HG02588 (cell line): Measurements from ENCODE around the gene COL6A2.
"Not testable (repeated sequence)": the region's sequence is repeated elsewhere in the genome, so short reads cannot be mapped to it uniquely, and the experiment has no call there.

Source experiments
- ATAC-seq: cut with Tn5 transposase; IDR thresholded peaks from one replicate; pipeline ENCODE4 v1.9.1; 2021; ENCODE audit warnings: mild to moderate bottlenecking, moderate library complexity; ENCODE audit not compliant: unreplicated experiment

COL6A2 gene

DNA sequence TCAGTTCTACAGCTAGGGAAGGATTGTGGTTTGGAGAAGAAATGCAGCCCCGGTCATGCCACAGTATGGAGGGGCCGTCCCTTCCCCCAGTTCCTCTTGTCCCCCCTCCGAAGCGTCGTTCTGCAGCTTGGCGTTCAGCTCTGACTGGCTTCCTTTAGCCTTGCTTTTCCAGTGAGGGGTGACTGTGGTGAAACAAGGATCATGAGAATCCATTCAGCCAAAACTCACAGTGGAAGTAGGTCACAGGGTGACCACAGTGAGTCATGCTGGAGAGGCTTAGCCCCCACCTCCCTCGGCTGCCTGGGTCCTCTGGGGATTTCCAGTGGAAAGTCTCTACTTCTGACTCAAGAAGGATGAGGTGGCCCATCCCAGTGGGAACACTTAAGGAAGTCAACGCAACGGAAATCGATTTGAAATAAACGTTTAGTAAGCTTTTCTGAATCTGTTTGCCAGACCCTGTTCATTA lies 37.3 kb upstream of the COL6A2 start:
- no peak for ATAC-seq

- ATAC-seq: no peak
These were observed 36.8 kb upstream of the COL6A2 start for GRCh38 chr21:46061063-46061462.

- ATAC-seq: no peak
These were observed 36.4 kb upstream of the COL6A2 start for GRCh38 chr21:46061518-46061917.

- no peak for ATAC-seq
These were observed 36.0 kb upstream of the COL6A2 start for GRCh38 chr21:46061950-46062349.

DNA sequence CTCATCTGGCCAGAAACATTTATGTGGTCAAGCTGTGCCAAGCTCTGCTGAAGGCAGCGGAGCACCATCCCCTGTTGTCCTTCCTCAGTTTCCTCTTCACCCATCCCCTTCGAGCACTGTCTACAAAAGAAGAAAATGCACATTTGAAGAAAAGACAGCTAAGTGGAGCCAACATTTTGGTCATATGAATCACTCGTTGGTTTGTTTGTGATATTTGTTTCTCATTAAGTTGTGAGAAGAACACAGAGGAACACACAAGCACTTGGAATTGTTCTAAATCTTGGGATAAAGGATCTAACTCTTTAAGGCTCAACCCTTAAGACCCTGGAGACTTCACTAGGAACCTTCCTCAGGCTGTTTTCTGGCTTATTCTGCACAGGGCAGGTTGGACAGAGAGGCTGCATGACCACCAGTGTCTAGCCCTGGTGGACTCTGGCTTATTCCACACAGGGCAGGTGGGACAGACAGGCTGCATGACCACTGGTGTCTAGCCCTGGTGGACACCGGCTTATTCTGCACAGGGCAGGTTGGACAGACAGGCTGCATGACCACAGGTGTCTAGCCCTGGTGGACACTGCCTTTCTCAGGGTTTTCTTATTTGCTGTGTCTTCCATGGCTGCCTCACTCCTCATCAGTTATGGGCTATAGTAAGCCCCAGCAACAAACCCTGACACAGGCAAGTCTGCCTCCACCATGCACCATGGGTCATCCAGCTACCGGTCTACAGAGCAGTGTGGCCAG lies 35.3 kb upstream of the COL6A2 start:
- ATAC-seq: no peak

- ATAC-seq: no peak
These were observed 34.7 kb upstream of the COL6A2 start for GRCh38 chr21:46063227-46063626.

- no peak for ATAC-seq
These were observed 33.9 kb upstream of the COL6A2 start for GRCh38 chr21:46063734-46064680.

- no peak for ATAC-seq
These were observed 33.1 kb upstream of the COL6A2 start for GRCh38 chr21:46064870-46065214.

GRCh38 chr21:46065215-46065913 lies 32.5 kb upstream of the COL6A2 start:
- ATAC-seq: no peak

GRCh38 chr21:46065914-46066551 lies 31.9 kb upstream of the COL6A2 start:
- no peak for ATAC-seq

DNA sequence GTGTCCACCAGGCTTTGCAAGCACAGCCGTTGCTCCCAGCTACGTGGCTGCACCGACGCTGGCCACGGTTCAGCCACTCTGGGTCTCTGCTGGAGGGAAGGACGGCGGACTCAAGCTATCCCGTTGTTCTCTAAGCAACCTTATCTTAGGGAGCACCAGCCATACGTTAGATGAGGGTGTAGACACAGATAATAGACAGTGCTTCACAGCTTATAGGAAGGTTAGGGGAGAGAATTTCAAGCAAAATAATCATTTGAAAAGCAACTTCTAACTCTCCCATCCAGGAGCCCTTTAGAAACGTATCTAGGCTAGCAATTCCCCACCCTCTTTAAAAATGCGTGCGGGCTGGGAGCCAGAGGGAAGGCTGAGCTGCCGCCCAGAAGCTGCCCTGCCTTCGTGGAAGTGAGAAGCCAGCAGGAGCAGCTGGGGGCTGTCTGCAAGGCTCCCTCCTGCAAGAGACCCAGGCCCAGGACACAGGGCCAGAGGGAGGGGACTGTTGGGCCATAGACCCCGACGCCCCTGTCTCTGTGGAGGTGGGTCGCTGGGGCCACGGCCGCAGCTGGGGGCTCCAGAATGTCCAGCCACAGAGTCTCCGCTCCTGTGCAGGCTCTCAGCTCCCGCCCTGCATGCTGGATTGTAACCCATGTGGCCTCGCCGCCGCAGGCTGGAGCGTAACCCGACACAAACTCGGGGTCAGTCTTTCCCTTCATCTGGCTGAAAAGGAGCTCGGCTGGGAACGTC lies 31.2 kb upstream of the COL6A2 start:
- no peak for ATAC-seq

DNA sequence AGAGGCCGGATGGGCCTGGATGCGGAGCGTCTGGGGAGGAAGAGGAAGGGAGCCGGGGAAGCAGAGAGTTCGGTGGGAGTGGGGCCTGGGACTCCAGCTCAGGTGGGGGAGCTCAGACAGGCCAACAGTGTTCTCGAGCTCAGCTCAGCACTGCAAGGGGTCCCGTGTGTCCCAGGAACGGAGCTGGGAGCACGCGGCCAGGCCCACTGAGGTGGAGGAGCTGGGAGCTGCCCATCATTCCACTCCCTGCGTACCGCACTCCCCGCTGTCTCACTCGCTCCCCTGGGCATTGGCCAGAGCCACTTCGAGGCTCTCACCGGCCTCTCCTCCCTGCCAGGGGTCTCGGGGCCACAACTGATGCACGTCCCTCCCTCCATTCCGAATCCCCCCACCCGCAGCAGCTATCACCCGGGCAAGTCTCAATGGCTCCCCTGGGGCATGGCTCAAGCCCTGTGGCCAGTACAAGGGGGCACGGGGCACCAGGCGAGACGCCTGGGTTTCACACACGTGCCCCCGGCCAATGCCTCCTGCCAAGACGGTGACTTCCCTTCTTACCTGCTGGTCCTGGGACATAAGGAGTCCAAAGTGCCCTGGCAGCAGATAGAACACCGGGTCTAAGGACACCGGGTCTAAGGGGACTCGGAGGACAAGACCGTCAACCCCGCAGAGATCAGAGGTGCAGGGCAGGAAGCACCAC lies 30.3 kb upstream of the COL6A2 start:
- ATAC-seq: no peak

- no peak for ATAC-seq
These were observed 29.3 kb upstream of the COL6A2 start for GRCh38 chr21:46068516-46069079.

- no peak for ATAC-seq
These were observed 28.7 kb upstream of the COL6A2 start for GRCh38 chr21:46069166-46069565.

- ATAC-seq: no peak
These were observed 28.1 kb upstream of the COL6A2 start for GRCh38 chr21:46069719-46070279.

- no peak for ATAC-seq
These were observed 26.8 kb upstream of the COL6A2 start for GRCh38 chr21:46071082-46071481.

GRCh38 chr21:46076724-46077123 lies 21.2 kb upstream of the COL6A2 start:
- not testable (repeated sequence) for ATAC-seq

DNA sequence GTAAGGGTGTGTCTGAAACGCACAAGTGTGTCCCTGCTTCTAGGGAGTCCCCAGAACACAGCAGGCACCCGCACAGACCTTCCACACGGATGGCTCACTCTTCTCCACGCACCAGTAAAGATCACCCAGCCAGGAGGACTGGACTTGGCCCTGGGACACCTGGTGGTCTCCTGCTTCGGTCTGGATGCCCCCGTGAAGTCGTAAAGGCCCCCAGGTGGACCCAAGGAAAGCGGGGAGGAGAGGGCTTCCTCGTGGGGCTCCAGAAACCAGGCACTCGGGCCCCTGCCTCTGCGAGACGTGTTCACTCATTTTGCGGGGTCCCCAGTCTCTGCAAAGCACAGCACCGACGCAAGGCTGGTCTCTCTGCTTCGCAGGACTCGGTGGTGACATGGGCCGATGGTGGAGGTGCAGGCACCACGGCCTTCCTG lies 20.2 kb upstream of the COL6A2 start:
- no peak for ATAC-seq
